Measurements from ENCODE around the gene ARFGEF2. TPM values are rescaled to one million over a fixed set of nuclear protein-coding genes. Genes with fewer than 3 reads are reported as not detected.
"Not testable (repeated sequence)": the region's sequence is repeated elsewhere in the genome, so short reads cannot be mapped to it uniquely, and the experiment has no call there.

The ARFGEF2 gene
- polyA plus RNA-seq, 1 donor: 33.3 TPM

GRCh38 chr20:48999890-49000870 is 78.7 kb downstream of the ARFGEF2 start:
- no peak for DNase-seq

GRCh38 chr20:49001741-49002140 is 80.2 kb downstream of the ARFGEF2 start:
- no peak for DNase-seq

GRCh38 chr20:49006446-49006980 is 85.0 kb downstream of the ARFGEF2 start:
- DNase-seq: no peak

- no peak for DNase-seq
Measured at GRCh38 chr20:49009899-49010631, 88.6 kb downstream of the ARFGEF2 start.

DNA sequence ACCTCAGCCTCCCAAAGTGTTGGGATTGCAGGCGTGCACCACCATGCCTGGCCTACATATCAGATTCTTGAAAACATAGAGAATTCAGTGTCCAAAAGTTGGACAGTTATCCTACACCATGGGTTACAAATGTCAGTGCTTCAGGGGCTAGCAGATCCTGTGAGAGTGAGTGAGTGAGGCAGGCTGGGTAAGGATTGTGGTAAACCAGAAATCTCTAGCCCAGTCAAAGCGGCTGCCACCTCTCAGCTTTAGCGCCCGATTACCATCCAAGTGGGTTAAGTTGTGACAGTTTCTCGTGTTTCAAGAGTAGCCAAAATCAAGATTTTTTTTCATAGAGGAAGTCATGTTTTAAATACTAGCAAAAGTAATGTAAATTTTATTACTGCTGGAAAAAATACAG is 102.7 kb downstream of the ARFGEF2 start:
- DNase-seq: no peak

GRCh38 chr20:49028177-49028576 is 106.7 kb downstream of the ARFGEF2 start:
- not testable (repeated sequence) for DNase-seq

GRCh38 chr20:49028684-49029083 is 107.2 kb downstream of the ARFGEF2 start:
- no peak for DNase-seq

DNA sequence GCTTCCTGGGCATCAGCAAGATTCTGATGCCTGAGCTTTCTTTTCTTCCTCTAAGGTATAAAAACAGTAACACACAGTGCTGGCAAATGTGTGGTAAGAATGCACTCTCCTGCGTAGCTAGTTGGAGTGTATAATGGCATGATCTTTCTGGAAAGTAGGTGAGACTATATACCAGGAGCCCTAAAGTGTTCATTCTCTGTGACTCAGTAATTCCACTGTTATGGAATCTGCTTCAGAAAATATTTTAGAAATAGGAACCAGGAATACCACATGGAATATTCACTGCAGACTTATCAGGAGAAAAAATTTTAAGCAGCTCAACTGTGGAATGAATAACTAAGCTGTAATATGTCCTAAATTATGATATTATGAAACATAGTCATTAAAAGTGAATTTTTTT is 107.7 kb downstream of the ARFGEF2 start:
- DNase-seq: no peak

DNA sequence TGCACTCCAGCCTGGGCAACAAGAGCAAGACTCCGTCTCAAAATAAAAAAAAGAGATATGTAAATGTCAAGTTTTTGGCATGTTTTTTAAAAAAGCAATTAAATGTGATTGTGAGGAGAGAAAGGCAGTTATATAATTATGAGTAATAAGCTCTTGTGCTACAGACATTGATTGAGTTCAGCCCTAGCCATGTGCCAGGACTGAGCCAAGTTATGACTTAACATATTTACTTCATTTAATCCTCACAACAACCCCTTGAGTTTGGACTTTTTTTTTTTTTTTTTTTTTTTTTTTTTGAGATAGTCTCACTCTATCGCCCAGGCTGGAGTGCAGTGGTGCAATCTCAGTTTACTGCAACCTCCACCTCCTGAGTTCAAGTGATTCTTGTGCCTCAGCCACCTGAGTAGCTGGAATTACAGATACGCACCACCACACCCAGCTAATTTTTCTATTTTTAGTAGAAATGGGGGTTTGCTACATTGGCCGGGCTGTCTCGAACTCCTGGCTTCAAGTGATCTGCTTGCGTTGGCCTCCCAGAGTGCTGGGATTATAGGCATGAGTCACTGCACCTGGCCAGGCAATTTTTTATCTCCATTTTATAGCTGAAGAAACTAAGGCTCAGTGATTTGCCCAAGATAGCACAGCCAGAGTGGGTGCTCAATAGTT is 109.6 kb downstream of the ARFGEF2 start:
- DNase-seq: no peak

GRCh38 chr20:49032455-49032854 is 110.9 kb downstream of the ARFGEF2 start:
- DNase-seq: no peak

- no peak for DNase-seq
Measured at GRCh38 chr20:49034070-49034732, 112.7 kb downstream of the ARFGEF2 start.

DNA sequence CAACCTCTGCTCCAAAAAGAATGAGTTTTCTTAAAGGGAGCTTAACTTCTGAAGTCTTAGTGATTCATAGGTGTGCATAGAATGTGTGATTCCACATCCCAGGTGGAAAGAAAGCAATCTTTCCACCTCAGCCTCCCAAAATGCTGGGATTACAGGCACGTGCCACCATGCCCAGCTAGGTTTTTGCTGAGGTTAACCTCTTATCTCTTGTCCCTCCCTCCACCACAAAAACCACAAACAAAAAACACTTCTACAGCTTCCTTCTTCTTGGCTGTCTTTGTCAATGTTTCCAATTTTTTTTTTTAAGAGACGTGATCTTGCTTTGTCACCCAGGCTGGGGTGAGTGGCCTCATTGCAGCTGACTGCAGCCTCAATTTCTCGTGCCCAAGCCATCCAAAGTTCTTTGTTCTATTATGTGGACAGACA is 116.5 kb downstream of the ARFGEF2 start:
- DNase-seq: no peak

GRCh38 chr20:49039854-49040253 is 118.3 kb downstream of the ARFGEF2 start:
- no peak for DNase-seq

DNA sequence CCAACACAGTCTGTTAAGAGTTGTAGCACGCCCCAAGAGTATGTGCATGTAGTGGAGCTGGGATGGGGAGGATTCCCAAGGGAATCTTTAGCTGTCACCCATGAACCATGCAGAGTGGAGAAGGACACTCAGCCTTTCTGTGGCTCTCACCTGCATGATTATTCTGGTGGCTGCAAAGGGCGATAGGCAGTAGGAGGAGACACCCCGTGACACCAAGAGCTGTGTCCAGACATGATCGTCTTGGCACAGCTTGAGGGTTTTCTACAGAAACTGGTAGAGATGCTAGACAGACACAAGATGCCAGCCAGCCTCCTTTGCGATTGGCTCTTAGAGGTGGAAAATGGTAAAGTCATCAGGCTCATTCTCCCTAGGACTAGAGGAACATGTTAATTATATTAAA is 121.5 kb downstream of the ARFGEF2 start:
- DNase-seq: no peak

- DNase-seq: peak; percentile 3
Measured at GRCh38 chr20:49045440-49046086, 124.1 kb downstream of the ARFGEF2 start.

DNA sequence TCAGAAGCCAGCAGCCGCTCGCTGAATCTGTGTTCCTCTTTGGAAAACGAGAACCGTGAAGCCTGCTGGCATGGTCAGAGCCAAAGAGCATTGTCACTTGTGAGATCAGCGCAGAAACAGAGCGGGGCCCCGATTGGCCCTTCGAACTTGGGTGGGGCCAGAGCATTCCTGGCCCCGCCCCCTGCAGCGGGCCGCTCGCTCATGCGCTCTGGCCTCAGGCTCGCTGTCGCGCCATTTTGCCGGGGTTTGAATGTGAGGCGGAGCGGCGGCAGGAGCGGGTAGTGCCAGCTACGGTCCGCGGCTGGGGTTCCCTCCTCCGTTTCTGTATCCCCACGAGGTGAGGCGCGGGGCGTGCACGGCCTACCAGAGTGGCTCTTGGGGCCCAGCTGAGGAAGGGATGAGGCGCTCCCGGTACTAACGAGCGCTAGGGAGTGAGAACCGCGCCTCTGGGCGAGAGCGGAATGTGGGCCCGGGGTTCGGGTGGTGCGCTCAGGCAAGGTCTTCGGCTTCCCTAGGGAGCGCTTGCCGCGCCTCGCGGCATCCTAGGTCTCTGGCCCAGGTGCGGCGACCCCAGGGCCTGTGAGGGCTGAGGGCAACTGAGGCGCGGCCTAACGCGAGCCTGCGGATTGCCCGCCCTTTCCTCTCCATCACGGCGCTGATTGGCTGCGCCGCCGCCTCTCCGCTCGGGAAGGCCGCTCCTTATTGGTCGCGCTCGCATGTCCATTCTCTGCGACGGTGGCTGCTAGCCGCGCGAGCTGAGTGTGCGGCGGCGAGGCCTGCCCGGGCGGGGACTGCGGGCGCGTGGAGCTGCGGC is 124.8 kb downstream of the ARFGEF2 start, which contains the start of gene CSE1L:
Gene CSE1L, plus strand, starts transcription at position 226 of the 814 bp plus-strand sequence. CDS start 12,152 bp downstream, outside the sequence.
- peak; percentile 94 for DNase-seq

- no peak for DNase-seq
Measured at GRCh38 chr20:49052334-49052733, 130.8 kb downstream of the ARFGEF2 start.

GRCh38 chr20:49054056-49054643 is 132.6 kb downstream of the ARFGEF2 start:
- no peak for DNase-seq

- no peak for DNase-seq
Measured at GRCh38 chr20:49063279-49063678, 141.8 kb downstream of the ARFGEF2 start.

GRCh38 chr20:49074521-49074920 is 153.0 kb downstream of the ARFGEF2 start:
- DNase-seq: no peak
